Liver (tissue), 9 donors: ENCODE results near the gene USP48. TPM values are rescaled to one million over a fixed set of nuclear protein-coding genes. Genes with fewer than 3 reads are reported as not detected.
"Not testable (repeated sequence)": the region's sequence is repeated elsewhere in the genome, so short reads cannot be mapped to it uniquely, and the experiment has no call there.

Source experiments
- DNase-seq: peaks from one replicate; pipeline ENCODE4 v3.0.0-alpha.2; 2017; ENCODE audit warnings: low spot score
- H3K27ac ChIP-seq, 2 donors: one replicate each; pipeline ENCODE4 v1.7.0; 2013; ENCODE audit warnings: inconsistent platforms in 2 of 2, low read length in 2 of 2, control low read depth in 1 of 2, low read depth in 1 of 2, mild to moderate bottlenecking in 1 of 2
- H3K27me3 ChIP-seq, 4 donors: one replicate each; pipeline versions ENCODE4 v1.6.1 to v1.7.0; 2013; ENCODE audit warnings: low read length in 3 of 4, inconsistent platforms in 1 of 4, mild to moderate bottlenecking in 1 of 4, moderate library complexity in 1 of 4; ENCODE audit not compliant: control insufficient read depth in 4 of 4, insufficient read depth in 4 of 4
- H3K36me3 ChIP-seq, 4 donors: one replicate each; pipeline versions ENCODE4 v1.6.1 to v1.7.0; 2013; ENCODE audit warnings: low read length in 3 of 4, mild to moderate bottlenecking in 3 of 4, low read depth in 1 of 4, moderate library complexity in 1 of 4; ENCODE audit not compliant: control insufficient read depth in 4 of 4, insufficient read depth in 3 of 4
- H3K4me1 ChIP-seq, 4 donors: one replicate each; pipeline versions ENCODE4 v1.6.1 to v1.7.0; 2013; ENCODE audit warnings: low read length in 3 of 4, mild to moderate bottlenecking in 3 of 4, moderate library complexity in 1 of 4; ENCODE audit not compliant: control insufficient read depth in 4 of 4, insufficient read depth in 4 of 4
- H3K4me3 ChIP-seq, 3 donors: one replicate each; pipeline versions ENCODE4 v1.6.1 to v1.7.0; 2013; ENCODE audit warnings: low read length in 3 of 3, control low read depth in 1 of 3, low read depth in 1 of 3, mild to moderate bottlenecking in 1 of 3
- H3K9ac ChIP-seq, 2 donors: one replicate each; pipeline ENCODE4 v1.7.0; 2013; ENCODE audit warnings: low read length in 2 of 2, mild to moderate bottlenecking in 2 of 2, moderate library complexity in 2 of 2, control low read depth in 1 of 2, low read depth in 1 of 2
- H3K9me3 ChIP-seq, 4 donors: one replicate each; pipeline versions ENCODE4 v1.6.1 to v1.7.0; 2013; ENCODE audit warnings: low read length in 3 of 4; ENCODE audit not compliant: control insufficient read depth in 4 of 4
- ATF3 ChIP-seq: IDR thresholded peaks from 2 replicates; pipeline ENCODE4 v1.6.1; 2016; ENCODE audit warnings: antibody characterized with exemption
- EGR1 ChIP-seq, 2 donors: IDR thresholded peaks; 2 replicates each; pipeline ENCODE4 v1.6.1; 2016 to 2018; ENCODE audit warnings: antibody characterized with exemption in 2 of 2, low read depth in 2 of 2
- FOXA1 ChIP-seq: IDR thresholded peaks from 2 replicates; pipeline ENCODE4 v1.6.1; 2016; ENCODE audit warnings: antibody characterized with exemption
- GABPA ChIP-seq, 2 donors: IDR thresholded peaks in 1 of 2; conservative IDR thresholded peaks in 1 of 2; 2 replicates each; pipeline ENCODE4 v1.6.1; 2016; ENCODE audit warnings: antibody characterized with exemption in 2 of 2, mild to moderate bottlenecking in 1 of 2, moderate library complexity in 1 of 2
- HNF4A ChIP-seq, 2 donors: conservative IDR thresholded peaks; 2 replicates each; pipeline ENCODE4 v1.6.1; 2016; ENCODE audit warnings: antibody characterized with exemption in 2 of 2, mild to moderate bottlenecking in 2 of 2
- NR2F2 ChIP-seq: IDR thresholded peaks from 2 replicates; pipeline ENCODE4 v1.6.1; 2016; ENCODE audit warnings: antibody characterized with exemption
- RAD21 ChIP-seq, 2 donors: IDR thresholded peaks; 2 replicates each; pipeline ENCODE4 v1.6.1; 2016; ENCODE audit warnings: antibody characterized with exemption in 2 of 2, mild to moderate bottlenecking in 2 of 2
- REST ChIP-seq: IDR thresholded peaks from 2 replicates; pipeline ENCODE4 v1.6.1; 2016; ENCODE audit warnings: antibody characterized with exemption, mild to moderate bottlenecking
- RXRA ChIP-seq, 2 donors: IDR thresholded peaks; 2 replicates each; pipeline ENCODE4 v1.6.1; 2017 to 2018; ENCODE audit warnings: antibody characterized with exemption in 2 of 2, mild to moderate bottlenecking in 1 of 2
- SP1 ChIP-seq: IDR thresholded peaks from 2 replicates; pipeline ENCODE4 v1.6.1; 2018; ENCODE audit warnings: antibody characterized with exemption, mild to moderate bottlenecking
- YY1 ChIP-seq: IDR thresholded peaks from 2 replicates; pipeline ENCODE4 v1.6.1; 2016; ENCODE audit warnings: antibody characterized with exemption, mild to moderate bottlenecking
- WGBS: extraction: QIAGEN DNeasy Blood & Tissue Kit; methylation state at CpG from one replicate; pipeline ENCODE4 v1.1.7; 2013; 5-methylcytosine and 5-hydroxymethylcytosine counted together
- polyA plus RNA-seq, 2 donors: library from polyadenylated mRNA; stranded (reverse) in 1 of 2; unstranded in 1 of 2; fragments of 200-250 nt in 1 of 2; fragments of >200 nt in 1 of 2; fragmentation: Nextera tagmentation in 1 of 2; extraction: Ambion mirVana in 1 of 2; gene quantifications; one replicate each; pipeline versions ENCODE4 v1.2.1 to v1.2.3, GENCODE V29; 2013 to 2015
- total RNA-seq, 2 donors: library from RNA; depleted of rRNA; stranded (reverse); fragments of >200 nt; gene quantifications; one replicate each; pipeline ENCODE4 v1.2.3, GENCODE V29; 2014
- TF ChIP-seq, protein P1 (sequence below): IDR thresholded peaks from 2 replicates; pipeline ENCODE4 v1.6.1; 2016; ENCODE audit warnings: antibody characterized with exemption
- donor health status: healthy.
- donor health status: healthy.
- donor health status: healthy.
- donor health status: healthy.
- donor health status: healthy.

The USP48 gene
- total and polyA plus RNA-seq, 4 donors: 7.8 to 34.9 (median 23.1) TPM

DNA sequence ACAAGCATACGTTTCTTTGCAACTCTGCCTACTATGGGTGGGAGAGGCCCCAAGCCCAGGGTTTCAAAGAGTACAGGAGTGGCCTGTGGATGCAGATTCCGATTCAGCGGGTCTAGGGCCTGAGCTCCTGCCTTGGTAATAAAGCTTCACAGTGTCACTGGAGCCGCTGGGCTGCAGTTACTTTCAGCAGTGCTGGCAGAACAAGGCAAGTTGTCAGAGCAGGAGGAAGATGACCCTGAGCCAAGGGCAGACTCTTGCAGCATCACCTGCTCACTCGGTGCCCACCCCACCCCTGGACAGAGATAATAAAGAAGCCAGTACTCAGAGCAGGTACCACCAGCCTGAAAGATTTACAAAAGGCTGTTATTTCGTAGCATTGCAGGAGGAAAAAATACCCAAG lies 105.8 kb downstream of the USP48 start (continued):
- no peak for TF ChIP-seq EGR1 (IDR thresholded peaks at IDR 0.05; ENCODE audit: low read depth in 2 of 2)

DNA sequence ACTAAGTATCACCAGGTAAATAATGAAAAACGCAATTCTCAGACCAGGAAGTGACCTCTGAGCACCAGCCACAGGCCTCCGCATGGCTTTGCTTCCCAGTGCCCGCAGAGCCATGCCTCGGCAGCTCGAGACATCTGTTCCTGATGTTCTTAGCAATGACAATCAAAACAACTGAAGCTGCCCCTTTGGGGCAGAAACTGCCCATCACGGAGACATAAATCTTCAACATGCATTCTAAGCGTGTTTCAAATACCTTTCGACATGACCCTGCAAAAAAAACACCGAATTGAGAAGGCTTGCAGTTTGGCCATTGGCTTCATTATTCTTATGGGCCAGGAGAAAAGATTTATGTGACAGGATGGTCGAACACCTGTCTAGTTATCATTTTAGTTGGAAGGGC lies 108.0 kb downstream of the USP48 start:
- H3K4me1 ChIP-seq: peaks cover 9 to 27% (median 19%) of the 10 kb centered on the region in 4 donors
- 89% methylated on average over 10 of the region's 10 CpGs for WGBS
- no peak overlapping the region for H3K9ac ChIP-seq
- no peaks in the 10 kb centered on the region for H3K27me3 ChIP-seq
- DNase-seq: no peak
- no peak overlapping the region for H3K4me3 ChIP-seq
- H3K9me3 ChIP-seq: no peaks in the 10 kb centered on the region
- TF ChIP-seq FOXA1: no peak
- H3K36me3 ChIP-seq: peaks cover 2 to 16% (median 5%) of the 10 kb centered on the region in 4 donors
- H3K27ac ChIP-seq: no peak overlapping the region

DNA sequence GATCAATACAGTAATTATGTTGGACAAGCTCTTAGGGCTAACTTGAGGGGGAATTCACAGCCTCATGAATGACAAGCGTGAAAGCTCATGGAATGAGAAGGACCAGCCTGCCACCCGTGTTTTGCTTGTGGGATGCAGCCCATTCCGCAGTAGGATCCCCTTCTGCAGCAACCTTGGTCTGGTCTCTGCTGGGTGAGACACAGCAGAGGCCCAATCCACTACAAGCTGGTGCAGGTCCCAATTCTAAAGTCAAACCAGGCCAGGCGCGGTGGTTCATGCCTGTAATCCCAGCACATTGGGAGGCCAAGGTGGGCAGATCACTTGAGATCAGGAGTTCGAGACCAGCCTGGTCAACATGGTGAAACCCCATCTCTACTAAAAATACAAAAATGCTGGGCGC lies 109.1 kb downstream of the USP48 start:
- DNase-seq, H3K27me3 ChIP-seq, H3K9ac ChIP-seq, H3K36me3 ChIP-seq, H3K9me3 ChIP-seq, H3K4me3 ChIP-seq: not testable (repeated sequence)
- WGBS: 95% methylated on average over 7 of the region's 7 CpGs
- peak overlapping the region in 1 of 2 donors; percentile 56 for H3K27ac ChIP-seq
- peaks cover 12 to 37% (median 25%) of the 10 kb centered on the region in 4 donors for H3K4me1 ChIP-seq

GRCh38 chr1:21673277-21673780 lies 109.6 kb downstream of the USP48 start:
- H3K27ac ChIP-seq: peak overlapping the region in 1 of 2 donors; percentile 56
- H3K9ac ChIP-seq: no peak overlapping the region

More at GRCh38 chr1:21673277-21673780, 109.6 kb downstream of the USP48 start:
- DNase-seq: no peak
- TF ChIP-seq RAD21 (IDR thresholded peaks at IDR 0.05) (peak; percentile 18 to 53), YY1 (no peak), RXRA (IDR thresholded peaks at IDR 0.05) (peak in 1 of 2 donors; percentile 46), NR2F2 (peak; percentile 29), GABPA (IDR thresholded peaks at IDR 0.05 in 1 of 2, conservative IDR thresholded peaks at IDR 0.05 in 1 of 2) (peak in 1 of 2 donors; percentile 45), ATF3 (no peak), HNF4A (conservative IDR thresholded peaks at IDR 0.05) (peak in 1 of 2 donors; percentile 24), SP1 (peak; percentile 45), REST (peak; percentile 18)
- TF ChIP-seq, protein P1, sequence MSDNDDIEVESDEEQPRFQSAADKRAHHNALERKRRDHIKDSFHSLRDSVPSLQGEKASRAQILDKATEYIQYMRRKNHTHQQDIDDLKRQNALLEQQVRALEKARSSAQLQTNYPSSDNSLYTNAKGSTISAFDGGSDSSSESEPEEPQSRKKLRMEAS: no peak
- Histone ChIP-seq H3K9me3 (no peaks in the 10 kb centered on the region), H3K4me3 (no peak overlapping the region), H3K4me1 (peaks cover 17 to 43% (median 30%) of the 10 kb centered on the region in 4 donors), H3K36me3 (peaks cover 0 to 7% (median 3%) of the 10 kb centered on the region in 4 donors), H3K27me3 (no peaks in the 10 kb centered on the region)
- WGBS: 9% methylated on average over 9 of the region's 9 CpGs
